SK-N-SH treated with all-trans-retinoic acid at 6 μM for 48 hours (cell line): ENCODE results near the gene RND2.
"Not testable (repeated sequence)": the region's sequence is repeated elsewhere in the genome, so short reads cannot be mapped to it uniquely, and the experiment has no call there.

Experiments
- ARNTL ChIP-seq: fragments of 450-650 bp; formaldehyde crosslinking; IDR thresholded peaks from 2 replicates; pipeline ENCODE4 v1.5.0; 2020; ENCODE audit warnings: low read depth, mild to moderate bottlenecking, moderate library complexity, borderline replicate concordance
- RARB ChIP-seq: fragments of 250-450 bp; sonication (Bioruptor Pico); IDR thresholded peaks from 2 replicates; pipeline ENCODE4 v1.8.0; 2021; ENCODE audit warnings: mild to moderate bottlenecking, moderate library complexity
- SNAI2 ChIP-seq: fragments of 250-450 bp; sonication (Bioruptor Pico); IDR thresholded peaks from 2 replicates; pipeline ENCODE4 v1.5.0; 2020; ENCODE audit warnings: mild to moderate bottlenecking, moderate library complexity
- TF ChIP-seq, protein P1 (sequence below): fragments of 250-450 bp; sonication (Bioruptor Pico); IDR thresholded peaks from 2 replicates; pipeline ENCODE4 v1.5.1; 2020; ENCODE audit warnings: low read depth, mild to moderate bottlenecking, moderate library complexity
- TF ChIP-seq, protein P2 (sequence below): fragments of 250-450 bp; sonication (Bioruptor Pico); IDR thresholded peaks from 2 replicates; pipeline ENCODE4 v1.5.1; 2021; ENCODE audit warnings: mild to moderate bottlenecking, moderate library complexity
- TF ChIP-seq, protein P3 (sequence below): fragments of 250-450 bp; sonication (Bioruptor Pico); IDR thresholded peaks from 2 replicates; pipeline ENCODE4 v1.8.0; 2020; ENCODE audit warnings: mild to moderate bottlenecking, moderate library complexity, borderline replicate concordance

DNA sequence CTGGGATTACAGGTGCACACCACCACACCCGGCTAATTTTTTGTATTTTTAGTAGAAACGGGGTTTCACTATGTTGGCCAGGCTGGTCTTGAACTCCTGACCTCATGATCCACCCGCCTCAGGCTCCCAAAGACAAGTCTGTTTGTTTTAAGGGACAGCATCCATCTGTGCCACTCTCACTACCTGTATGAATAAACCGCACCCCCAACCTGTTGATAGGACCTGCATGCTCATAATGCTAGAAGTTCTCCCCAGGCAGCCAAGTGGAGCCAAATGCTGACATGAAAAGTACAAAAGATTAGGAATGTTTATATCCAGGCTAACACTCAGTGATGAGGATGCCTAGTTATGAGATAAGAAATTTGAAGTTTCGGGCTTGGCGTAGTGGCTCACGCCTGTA, 28.0 kb downstream of the RND2 start:
- TF ChIP-seq, protein P1, sequence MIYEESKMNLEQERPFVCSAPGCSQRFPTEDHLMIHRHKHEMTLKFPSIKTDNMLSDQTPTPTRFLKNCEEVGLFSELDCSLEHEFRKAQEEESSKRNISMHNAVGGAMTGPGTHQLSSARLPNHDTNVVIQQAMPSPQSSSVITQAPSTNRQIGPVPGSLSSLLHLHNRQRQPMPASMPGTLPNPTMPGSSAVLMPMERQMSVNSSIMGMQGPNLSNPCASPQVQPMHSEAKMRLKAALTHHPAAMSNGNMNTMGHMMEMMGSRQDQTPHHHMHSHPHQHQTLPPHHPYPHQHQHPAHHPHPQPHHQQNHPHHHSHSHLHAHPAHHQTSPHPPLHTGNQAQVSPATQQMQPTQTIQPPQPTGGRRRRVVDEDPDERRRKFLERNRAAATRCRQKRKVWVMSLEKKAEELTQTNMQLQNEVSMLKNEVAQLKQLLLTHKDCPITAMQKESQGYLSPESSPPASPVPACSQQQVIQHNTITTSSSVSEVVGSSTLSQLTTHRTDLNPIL (CRISPR knock-in tag), result not testable (repeated sequence)
- TF ChIP-seq RARB; ARNTL (CRISPR knock-in tag); SNAI2 (CRISPR knock-in tag): not testable (repeated sequence)
- TF ChIP-seq, protein P2, sequence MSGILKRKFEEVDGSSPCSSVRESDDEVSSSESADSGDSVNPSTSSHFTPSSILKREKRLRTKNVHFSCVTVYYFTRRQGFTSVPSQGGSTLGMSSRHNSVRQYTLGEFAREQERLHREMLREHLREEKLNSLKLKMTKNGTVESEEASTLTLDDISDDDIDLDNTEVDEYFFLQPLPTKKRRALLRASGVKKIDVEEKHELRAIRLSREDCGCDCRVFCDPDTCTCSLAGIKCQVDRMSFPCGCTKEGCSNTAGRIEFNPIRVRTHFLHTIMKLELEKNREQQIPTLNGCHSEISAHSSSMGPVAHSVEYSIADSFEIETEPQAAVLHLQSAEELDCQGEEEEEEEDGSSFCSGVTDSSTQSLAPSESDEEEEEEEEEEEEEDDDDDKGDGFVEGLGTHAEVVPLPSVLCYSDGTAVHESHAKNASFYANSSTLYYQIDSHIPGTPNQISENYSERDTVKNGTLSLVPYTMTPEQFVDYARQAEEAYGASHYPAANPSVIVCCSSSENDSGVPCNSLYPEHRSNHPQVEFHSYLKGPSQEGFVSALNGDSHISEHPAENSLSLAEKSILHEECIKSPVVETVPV (CRISPR knock-in tag), result not testable (repeated sequence)
- TF ChIP-seq, protein P3, sequence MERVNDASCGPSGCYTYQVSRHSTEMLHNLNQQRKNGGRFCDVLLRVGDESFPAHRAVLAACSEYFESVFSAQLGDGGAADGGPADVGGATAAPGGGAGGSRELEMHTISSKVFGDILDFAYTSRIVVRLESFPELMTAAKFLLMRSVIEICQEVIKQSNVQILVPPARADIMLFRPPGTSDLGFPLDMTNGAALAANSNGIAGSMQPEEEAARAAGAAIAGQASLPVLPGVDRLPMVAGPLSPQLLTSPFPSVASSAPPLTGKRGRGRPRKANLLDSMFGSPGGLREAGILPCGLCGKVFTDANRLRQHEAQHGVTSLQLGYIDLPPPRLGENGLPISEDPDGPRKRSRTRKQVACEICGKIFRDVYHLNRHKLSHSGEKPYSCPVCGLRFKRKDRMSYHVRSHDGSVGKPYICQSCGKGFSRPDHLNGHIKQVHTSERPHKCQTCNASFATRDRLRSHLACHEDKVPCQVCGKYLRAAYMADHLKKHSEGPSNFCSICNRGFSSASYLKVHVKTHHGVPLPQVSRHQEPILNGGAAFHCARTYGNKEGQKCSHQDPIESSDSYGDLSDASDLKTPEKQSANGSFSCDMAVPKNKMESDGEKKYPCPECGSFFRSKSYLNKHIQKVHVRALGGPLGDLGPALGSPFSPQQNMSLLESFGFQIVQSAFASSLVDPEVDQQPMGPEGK (CRISPR knock-in tag), result not testable (repeated sequence)
